Measurements from ENCODE around the gene CHMP6. TPM values are rescaled to one million over a fixed set of nuclear protein-coding genes. Genes with fewer than 3 reads are reported as not detected.

The CHMP6 gene
- total RNA-seq, 5 donors from 2014 or later (not counting 1 experiment from before 2014, with no cell fraction given) = 25.0 to 48.9 (median 43.2) TPM

- Histone ChIP-seq H3K36me3 (ENCODE audit: control insufficient read depth in 2 of 2, extremely low read depth in 1 of 2, insufficient read depth in 1 of 2, low read length in 1 of 2) (no peaks in the 10 kb centered on the region), H3K4me1 (ENCODE audit: control insufficient read depth in 1 of 2, extremely low read depth in 1 of 2, insufficient read depth in 2 of 2, low read length in 2 of 2) (peaks cover 5 to 19% of the 10 kb centered on the region in 2 experiments), H3K27ac (ENCODE audit: low read length) (no peak overlapping the region), H3K27me3 (replicated peaks in 1 of 2; ENCODE audit: control insufficient read depth in 2 of 2, extremely low read depth in 1 of 2, insufficient read depth in 2 of 2, low read length in 1 of 2) (peaks cover 0 to 30% of the 10 kb centered on the region in 2 experiments), H3K9me3 (no peaks in the 10 kb centered on the region), H3K4me3 (ENCODE audit: control insufficient read depth in 1 of 2, extremely low read depth in 1 of 2, low read length in 1 of 2) (peak overlapping the region in 1 of 2 donors; percentile 8)
- Mint-ChIP-seq H3K27me3 (no peaks in the 10 kb centered on the region), H3K36me3 (no peaks in the 10 kb centered on the region), H3K9me3 (no peaks in the 10 kb centered on the region), H3K27ac (peak overlapping the region; percentile 53 to 63), H3K4me3 (peak overlapping the region; percentile 46 to 60 (median 54)), H3K4me1 (peaks cover 7 to 18% (median 11%) of the 10 kb centered on the region in 3 donors)
- DNase-seq = peak in 3 of 35 experiments; percentile 11 to 40 (median 20)
- ChIA-PET CTCF (interaction anchor here in 1 of 2 donors (0.8 kb wide), 1 partner anchor 60 kb away, joined by 3 read pairs; no protein-coding TSS in a partner anchor), POLR2A (interaction anchor here in 1 of 2 donors (0.6 kb wide), 1 partner anchor 763 kb away, joined by 3 read pairs; no protein-coding TSS in a partner anchor)
- ATAC-seq (replicated peaks in 1 of 4) = peak in 2 of 4 experiments; percentile 48 to 53
- 23% methylated on average over 14 of the region's 17 CpGs for WGBS (ENCODE audit: insufficient coverage)
These were observed 57.8 kb downstream of the CHMP6 start for GRCh38 chr17:81049372-81049911.

Other genes with a start within 250 kb of the CHMP6 start
- gene BAIAP2, start 43.3 kb downstream of the CHMP6 start, total RNA-seq = 10 to 100 TPM in 3 of 5 donors, 1 to 10 TPM in 2; 6.3 to 12.0 (median 10.1) TPM
- gene PVALEF, start 173.7 kb downstream of the CHMP6 start, total RNA-seq = not detected
- 10 to 100 TPM in 1 of 5 donors, under 1 TPM in 4; 0.63 to 11.1 (median 0.72) TPM for gene AATK, start 174.4 kb downstream of the CHMP6 start, total RNA-seq
- gene CEP131, start 231.1 kb downstream of the CHMP6 start, total RNA-seq = 10 to 100 TPM in 3 of 5 donors, 1 to 10 TPM in 2; 9.0 to 15.8 (median 11.2) TPM
- gene TEPSIN, start 247.2 kb downstream of the CHMP6 start, total RNA-seq = 100 to 1,000 TPM in 3 of 5 donors, 10 to 100 TPM in 2; 73.8 to 169 (median 161) TPM
- 10 to 100 TPM; 35.0 to 60.8 (median 51.2) TPM for gene NDUFAF8, start 247.5 kb downstream of the CHMP6 start, total RNA-seq